Activated T-cell treated with anti-CD3 and anti-CD28 coated beads for 1 hour (primary cell): ENCODE data around the gene TH.
"Not testable (repeated sequence)": the region's sequence is repeated elsewhere in the genome, so short reads cannot be mapped to it uniquely, and the experiment has no call there.

Source experiments
- DNase-seq: peaks from one replicate; pipeline ENCODE4 v3.0.0-alpha.2; 2020; ENCODE audit warnings: low read depth

The TH gene

DNA sequence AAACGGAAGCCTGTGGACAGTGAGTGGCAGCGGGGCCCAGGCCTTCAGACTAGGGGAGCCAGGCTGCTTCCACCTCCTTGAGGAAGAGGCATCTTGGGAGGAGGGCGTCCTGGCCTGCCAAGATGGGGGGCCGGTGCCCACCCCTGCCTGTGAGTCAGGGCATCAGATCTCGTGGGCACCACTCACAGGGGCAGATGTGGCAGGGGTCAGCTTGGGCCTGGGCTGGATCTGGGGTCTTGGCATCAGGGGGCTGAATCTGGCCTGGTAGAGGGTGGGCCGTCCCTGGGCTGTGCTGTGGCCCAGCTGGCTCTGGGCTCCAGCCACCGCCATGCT lies 24.1 kb upstream of the TH start:
- no peak for DNase-seq

DNA sequence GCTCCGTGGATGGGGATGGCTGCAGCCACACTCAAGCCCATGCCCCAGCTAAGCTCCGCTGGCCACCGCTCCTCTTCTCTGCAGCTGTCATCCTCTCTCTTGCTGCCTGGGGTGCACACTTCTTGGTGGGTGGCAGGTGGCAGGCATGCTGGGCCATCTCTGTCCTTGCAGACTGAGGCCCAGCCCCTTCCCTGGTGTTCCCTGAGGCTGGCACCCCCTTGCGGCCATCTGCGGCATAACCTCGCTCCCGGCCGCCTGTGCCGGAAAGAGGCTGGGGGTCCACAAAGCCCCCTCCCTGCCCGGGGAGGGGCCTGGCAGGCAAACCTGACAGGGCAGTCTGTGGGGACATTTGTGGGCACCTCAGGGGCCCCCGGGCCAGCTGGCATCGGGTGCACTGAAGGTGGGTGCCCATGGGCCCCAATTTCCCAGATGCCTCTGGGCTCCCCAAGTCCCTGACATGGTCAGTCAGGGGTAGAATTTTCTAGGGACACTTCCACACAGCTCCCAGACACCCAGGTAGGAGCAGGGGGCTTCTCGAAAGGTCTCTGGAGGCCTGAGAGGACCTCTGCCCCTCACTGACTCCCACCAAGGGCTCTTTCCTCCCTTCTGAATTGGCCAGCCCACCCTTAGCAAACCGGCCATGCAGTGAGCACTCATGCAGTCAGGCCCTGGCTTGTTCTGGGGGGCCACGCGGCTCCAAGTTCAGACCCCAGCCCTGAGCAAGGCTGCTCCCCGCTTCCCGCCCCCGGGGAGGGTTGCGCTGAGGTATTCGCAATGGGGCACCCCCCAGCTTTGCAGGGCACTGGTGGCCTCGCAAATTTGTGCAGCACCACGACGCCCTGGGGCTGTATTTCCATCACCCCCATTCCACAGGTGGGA lies 23.5 kb upstream of the TH start:
- peak; percentile 38 for DNase-seq

DNA sequence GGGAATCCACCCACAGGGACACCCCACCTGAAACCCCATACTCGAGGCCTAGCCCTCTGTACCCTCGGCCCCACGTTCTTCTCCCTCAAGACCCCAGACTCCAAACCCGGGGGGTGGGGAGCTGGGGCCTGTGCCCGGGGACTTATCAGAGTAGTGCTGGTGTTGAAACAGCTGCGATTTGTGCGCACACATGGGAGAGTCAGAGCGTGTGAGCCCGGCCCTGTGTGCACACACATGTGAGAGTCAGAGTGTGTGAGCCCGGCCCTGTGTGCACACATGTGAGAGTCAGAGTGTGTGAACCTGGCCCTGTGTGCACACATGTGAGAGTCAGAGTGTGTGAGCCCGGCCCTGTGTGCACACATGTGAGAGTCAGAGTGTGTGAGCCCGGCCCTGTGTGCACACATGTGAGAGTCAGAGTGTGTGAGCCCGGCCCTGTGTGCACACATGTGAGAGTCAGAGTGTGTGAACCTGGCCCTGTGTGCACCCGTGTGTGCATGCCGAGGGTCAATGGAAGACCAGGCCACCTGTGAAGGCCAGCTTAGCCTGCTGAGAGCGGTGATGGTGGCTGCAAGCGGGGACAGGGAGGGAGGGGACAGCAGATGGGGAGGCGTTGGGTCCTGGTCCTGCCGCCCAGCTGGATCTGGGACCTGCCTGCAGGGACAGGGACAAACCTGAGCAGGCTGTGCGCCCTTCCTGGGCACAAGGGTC lies 22.4 kb upstream of the TH start:
- not testable (repeated sequence) for DNase-seq

DNA sequence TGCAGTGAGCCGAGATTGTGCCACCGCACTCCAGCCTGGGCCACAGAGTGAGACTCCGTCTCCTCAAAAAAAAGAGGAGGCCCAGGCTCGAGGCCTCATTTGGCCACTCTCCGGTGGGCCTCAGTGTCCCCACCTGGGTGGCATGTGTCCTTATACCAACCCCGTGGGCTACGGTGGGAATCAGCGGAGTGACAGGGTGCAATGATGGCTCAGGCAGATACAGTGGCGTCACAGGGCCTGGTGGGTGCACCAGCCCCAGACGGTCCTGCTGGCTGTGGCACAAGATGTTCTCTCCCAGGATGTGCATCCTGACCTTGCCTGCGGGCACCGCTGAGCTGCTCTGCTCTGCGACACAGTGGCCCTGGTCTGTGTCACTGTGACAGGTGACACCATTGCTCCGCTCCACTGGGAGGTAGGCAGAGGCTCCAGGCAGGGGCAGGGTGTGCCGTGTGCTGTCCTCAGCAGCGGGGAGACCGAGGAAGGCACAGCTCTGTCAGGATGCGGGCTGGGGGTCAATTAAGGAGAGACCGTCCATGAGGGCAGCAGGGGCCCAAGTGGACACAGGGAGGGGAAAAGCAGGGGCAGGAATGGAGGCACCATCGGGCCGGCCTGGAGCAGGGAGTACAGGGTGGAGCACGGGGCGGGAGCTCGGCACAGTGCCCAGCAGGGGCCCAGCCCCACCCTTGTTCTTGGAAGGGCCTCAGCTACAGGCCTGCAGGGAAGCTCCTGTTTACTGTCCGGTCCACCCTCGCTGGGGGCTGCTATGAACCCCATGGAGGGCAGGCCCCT lies 21.7 kb upstream of the TH start:
- no peak for DNase-seq

DNA sequence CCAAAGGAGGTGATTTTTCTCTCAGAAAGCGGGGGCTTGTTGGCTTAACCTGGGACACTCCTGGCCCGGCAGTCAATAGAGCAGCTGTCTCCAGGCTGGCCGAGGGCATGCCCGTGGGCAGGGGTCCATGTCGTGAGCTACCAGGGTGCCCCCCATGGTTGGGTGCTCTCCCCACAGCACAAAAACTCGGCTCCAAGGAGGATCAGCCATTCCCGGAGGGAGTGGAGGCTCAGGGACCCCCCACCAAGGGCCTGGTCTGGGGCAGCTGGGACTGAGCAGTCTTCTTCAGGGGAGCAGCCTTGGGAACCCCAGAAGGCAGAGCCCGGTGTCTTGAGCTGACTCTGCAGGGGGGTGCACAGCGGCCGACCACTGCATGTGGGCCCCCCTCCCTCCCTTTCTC lies 20.8 kb upstream of the TH start:
- DNase-seq = no peak

DNA sequence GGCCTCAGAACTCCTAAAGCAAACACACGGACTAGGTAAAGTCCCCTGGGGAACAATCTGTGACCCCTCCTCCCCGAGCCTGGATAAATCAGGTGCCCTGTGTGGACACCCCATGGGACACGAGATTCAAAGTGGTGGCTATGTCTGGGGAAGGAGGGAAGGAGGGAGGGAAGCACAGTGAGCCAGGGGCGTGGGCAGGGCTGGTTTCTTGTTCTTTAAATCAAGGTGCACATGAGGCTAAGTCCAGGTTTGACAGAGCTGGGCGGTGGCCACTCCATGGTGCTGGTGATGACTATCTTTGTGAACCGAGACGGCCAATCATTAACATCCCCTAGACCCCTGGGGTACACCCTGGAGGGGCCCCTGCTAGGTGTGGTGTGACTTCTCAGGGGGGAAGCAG lies 20.3 kb upstream of the TH start:
- no peak for DNase-seq

DNA sequence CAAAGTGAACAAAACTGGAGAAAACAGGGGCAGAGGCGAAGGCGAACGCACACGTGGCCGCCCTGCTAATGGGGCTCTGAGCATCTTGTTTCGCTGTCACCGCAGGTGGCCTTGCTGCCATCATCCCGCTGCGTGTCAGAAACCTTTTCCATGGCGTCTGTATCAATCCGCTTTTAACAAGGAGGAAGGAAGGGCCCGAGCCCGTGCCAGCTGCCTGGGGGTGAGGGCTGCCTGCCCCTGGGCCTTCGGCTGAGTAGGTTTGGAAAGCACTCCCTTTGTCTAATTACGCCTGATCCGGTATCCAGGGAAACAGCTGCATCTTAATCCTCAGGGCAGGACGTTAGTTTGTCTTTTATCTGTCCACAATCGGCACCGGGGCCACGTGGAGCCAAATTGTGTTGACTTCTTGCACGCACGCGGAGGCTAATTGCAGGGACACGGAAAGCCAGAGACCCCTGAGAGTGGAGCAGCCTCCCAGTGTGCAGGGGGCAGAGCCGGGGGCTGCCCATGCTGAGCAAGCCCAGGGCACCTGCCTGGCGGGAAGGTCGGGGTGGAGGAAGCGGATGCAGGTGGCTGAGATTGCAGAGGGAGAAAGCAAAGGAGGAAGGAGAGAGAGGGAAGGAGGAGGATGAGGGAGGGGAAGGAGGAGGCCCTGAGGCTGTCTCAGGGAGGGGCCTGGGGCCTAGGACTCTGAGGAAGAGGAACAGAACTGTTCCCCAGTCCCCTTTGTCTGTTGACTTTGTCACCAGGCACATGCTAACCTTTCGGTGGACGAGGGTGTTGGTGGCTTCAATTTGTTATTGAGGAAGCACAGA lies 19.2 kb upstream of the TH start:
- no peak for DNase-seq

DNA sequence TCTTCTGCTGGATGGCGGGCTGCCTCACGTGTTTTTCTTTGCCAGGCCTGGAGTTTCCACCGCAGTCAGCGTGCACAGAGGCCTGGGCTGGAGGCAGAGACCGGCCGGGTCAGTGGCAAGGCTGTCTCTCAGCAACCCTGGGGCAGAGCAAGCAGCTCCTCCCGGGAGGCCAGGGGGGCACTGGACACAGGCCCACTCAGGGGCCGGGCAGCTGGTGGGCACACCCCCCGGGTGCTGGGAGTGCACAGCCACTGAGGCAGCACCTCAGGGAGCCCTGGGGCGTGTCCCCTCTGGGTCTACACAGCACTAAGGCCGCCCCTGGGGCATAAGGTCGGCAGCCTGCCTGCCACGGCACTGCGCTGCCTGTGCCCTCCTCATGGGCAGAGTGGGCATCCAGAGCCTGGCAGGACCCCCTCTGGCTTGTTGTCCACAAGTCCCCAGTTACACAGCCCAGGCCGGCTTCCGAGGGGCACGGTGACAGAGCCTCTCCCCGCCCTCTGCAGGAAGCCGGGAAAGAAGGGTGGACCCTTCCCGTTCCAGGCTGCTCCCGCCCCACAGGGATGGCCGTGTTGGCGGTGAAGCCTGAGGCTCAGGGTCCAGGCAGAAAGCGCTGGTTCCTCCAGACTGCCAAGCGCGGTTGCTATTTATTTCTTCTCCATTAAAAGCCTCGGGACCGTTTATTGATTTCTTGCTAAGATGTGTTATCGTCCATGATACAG lies 18.5 kb upstream of the TH start:
- DNase-seq = no peak

GRCh38 chr11:2188745-2189144 lies 17.1 kb upstream of the TH start:
- no peak for DNase-seq

DNA sequence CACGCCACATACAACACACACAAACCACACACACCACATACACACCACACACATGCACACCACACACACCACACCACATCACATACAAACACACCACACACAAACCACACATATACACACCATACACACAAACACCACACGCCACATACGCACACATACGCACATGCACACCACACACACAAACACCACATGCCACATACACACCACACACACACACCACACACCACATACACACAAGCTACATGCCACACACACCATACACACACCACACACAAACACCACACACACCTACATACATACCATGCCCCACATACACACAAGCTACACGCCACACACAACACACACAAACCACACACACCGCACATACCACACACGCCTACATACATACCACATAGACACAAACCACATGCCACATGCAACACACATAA lies 15.7 kb upstream of the TH start:
- no peak for DNase-seq

DNA sequence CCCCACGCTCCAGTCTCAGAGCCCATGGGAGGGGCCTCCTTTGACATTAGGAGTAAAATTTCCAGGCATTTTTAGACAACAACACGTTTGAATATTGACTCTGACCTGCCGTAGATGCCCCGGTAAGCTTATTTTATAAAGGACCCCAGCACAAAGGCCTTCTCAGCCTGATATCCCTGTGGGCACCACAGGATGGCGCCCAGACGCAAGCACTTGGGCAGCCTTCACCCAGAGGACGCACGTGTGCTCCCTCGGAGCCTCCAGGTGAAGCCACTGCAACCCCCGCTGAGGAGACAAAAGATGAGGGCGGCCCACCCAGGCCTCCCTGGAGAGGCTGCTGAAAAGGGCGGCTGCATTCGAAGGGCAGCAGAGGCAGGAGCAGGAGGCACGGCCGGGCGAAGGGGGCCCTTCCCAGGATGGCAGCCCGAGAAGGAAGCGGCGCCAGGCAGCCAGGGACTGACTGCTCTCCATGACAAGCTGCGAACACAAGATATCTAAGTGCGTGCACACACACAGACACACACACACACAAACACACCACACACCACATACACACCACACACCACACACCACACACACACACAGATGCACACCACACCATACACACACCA lies 15.2 kb upstream of the TH start:
- peak; percentile 22 for DNase-seq

DNA sequence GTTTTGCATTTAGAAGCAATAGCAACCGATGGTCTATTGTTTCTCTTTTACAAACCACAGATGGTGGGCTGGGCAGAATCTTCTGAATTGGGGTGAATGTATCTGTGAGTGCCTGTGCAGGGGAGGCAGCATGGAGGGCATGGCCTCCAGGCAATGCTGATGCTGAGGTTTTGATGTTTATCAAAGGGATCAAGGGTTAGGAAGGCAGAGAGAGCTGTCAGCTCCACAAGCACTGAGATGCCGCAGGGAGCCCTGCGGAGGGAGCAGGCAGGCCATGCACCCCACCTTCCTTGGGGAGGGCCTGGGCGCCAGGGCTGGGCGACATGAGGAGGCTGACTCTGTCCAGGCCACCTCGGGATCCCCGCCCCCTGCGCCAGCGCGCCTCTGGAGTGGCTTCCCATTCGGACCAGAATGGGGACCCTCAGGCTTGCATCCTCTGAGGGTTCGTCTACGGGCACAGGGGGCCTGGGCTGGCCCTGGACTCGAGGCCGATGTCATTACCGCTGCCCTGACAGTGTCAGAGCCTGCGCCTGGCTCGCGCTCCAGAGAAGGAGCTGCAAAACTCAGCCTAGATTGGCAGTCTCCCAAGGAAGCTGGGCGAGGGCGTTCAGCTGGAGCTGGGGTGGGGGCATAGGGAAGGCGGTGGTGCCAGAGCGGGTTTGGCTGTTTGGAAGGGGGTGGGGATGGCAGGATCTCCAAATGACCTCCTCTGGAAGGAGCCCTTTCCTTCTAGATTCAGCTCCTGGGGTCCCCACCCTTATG lies 13.9 kb upstream of the TH start:
- no peak for DNase-seq

DNA sequence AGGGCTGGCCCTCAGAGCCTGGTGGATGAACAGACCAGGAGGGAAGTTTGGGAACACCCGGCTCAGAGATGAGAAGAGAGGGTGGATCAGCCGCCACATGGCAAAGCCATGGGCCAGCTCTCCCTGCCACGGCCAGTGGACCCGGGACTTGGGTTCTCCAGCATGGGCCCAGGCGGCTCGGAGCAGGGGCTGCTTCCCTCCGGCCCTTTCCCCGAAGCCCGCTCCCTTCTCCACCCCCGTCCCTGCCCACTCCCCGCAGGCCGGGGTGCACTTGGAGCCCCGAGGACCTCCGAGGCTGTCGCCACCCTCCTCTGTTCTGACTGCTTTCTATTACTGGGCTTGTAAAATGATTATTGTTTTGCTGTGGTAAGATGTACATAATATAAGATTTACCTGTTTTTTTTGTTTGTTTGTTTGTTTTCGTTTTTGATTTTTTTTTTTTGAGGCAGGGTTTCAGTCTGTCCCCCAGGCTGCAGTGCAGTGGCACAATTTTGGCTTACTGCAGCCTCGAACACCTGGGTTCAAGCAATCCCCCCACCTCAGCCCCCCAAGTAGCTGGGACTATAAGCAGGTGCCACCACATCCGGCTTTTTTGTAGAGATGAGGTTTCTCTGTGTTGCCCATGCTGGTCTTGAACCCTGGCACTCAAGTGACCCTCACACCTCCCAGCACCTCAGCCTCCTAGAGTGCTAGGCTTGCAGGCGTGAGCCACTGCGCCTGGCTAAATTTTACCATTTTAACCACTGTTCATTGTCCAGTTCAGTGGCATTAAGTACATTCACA lies 11.3 kb upstream of the TH start:
- DNase-seq = no peak

DNA sequence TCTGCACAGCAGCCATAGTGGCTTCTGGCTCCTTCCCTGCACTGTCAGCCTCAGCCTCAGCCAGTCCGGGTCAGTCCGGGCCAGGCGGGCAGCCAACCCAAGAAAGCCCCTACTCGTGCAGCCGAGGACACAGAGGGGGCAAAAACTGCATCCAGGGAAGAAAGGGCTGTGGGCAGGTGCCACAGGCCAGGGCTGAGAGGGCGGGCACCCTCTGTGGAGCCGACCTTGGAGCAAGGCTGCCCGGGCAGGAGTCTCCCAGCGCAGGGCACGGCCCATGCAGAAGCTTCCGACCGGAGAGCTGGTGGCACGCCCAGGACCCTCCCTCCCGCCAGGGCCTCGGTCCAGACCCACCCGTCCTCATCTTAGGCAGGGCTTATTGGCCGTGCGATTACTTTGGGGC lies 10.5 kb upstream of the TH start:
- no peak for DNase-seq

DNA sequence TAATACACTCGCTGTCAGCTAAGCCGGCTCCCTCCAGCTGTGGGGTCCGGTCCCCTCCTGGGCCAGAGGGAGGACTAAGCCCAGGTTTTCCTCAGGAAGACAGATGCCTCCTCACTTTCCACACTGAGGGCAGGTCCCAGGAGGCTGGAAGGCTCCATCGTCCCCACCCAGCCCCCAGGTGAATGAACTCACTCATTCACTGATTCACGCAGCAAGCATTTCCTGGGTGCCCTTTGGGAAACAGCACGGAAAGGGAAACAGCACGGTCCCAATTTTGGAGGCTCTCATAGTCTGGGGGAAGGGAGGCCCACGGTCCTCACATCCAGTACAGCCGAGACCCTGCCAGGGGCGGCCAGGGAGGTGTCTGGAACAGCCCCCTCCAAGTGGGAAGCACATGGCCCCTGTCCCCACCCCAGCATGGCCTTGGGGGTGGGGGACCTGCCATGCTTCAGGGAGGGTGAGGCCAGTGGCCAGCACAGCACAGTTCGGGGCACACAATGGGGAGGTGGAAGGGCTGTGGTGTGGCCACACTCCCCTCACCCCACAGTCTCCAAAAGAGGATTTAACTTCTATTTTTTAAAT lies 9.3 kb upstream of the TH start:
- DNase-seq = no peak

GRCh38 chr11:2180347-2180746 lies 8.7 kb upstream of the TH start:
- DNase-seq = no peak

- no peak for DNase-seq
Observed at GRCh38 chr11:2179516-2179915, 7.9 kb upstream of the TH start.

DNA sequence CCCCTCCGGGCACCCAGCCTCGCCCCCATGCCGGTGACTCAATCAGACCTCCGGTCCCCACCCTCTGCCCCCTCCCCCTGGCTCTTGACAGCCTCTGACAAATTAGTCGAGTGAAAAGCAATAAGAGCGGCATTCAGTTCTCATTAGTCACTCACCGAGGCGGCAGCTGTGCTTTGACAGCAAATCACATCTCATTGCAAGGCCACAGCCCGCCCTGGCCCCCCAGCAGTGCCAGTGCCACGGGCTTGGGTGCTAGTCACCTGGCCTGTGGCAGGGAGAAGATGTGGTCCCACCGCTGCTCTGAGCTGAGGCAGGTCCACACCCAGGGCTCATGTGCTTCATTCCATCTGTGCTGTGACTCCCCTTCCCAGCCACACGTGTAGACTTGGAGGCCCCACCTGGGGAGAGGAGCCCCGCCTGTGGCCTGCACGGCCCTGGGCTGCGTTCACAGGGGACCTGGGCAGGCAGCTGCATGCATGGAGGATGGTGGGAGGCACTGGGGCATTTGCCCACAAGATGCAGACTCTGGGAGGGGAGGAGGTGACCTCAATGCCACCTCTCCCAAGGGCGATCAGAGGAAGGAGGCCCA lies 7.4 kb upstream of the TH start:
- DNase-seq = no peak
